NCI-H510A treated with DMSO at 0.1 percent for 48 hours (cell line): ENCODE measurements around the gene COQ8A.

Experiments used
- DNase-seq: peaks from one replicate; lab custom pipeline; 2025; lab: John Stamatoyannopoulos, UW

Gene COQ8A

DNA sequence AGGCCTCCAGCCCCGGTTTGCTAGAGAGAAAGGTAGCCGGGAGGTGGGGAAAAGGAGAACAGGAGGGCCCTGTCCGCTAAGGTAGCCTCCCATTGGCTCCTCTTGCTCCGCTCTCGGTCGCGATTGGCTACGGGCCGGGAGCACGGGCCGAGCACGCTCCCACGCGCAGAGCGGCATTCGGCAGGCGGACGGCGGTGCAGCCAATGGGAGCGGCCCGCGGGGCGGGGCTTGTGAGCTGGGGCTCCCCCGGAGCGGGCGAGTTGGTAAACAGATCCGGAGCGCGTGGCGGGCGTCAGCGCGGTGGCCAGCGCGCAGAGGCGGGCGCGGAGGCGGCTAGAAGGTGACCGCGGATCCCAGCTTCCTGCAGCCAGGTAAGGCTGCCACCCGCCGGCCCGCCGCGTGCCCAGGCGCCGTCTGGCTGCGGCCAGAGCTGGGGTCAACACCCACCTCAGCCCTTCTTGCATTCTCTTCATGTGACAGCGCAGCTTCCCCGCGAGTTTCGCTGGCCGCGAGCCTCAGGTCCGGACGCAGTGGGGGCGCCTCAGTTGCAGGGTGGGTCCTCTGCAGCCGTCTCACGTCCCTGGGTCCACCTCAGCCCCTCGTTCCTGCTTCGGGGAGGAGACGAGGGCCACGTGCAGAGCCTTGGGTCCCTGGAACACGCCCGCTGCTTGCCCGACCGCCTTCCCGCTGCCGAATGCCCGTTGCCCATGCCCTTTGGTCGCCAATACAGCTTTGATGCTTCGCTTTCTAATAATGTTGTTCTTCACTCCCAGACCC lies at the start of gene COQ8A:
Gene COQ8A, plus strand, starts transcription at position 266 of the 777 bp plus-strand sequence. CDS start 21,092 bp downstream, outside the sequence.
- peak; percentile 99 for DNase-seq

DNA sequence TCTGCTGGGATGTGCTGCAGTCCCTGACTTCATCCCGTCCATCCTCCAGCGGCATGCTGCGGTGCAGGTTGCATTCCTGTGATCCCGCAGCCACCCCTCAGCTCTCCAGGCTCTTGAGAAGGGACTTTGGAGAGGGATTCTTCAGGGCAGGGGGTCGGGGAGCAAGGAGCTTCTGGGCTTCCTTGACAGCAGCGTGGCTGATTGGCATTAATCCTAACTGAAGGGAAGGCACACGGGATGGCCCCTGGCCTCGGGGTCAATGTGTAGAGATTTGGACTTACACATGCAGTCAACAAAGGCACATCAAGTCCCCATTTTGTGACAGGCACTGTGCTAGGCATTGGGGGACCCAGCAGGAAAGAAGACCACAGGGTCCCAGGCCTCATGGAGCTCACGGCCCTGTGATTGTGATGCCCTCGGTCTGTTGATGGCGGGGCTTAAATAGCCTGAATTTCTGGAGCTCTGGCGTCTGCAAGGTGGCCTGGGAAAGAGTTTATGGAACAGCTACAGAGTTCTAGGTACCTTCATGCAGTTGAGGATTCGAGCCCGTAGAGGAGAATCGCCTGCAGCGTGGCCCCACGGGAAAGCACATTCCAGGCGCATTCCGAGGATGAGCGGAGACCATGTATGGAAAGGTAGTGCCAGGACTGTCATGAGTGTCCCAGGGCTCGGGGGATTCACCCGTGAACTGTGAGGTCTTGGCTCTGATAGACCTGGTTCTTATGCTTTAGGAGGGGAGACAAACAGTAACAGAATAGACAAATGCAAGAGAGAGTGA lies 49.6 kb upstream of the COQ8A start:
- no peak for DNase-seq

DNA sequence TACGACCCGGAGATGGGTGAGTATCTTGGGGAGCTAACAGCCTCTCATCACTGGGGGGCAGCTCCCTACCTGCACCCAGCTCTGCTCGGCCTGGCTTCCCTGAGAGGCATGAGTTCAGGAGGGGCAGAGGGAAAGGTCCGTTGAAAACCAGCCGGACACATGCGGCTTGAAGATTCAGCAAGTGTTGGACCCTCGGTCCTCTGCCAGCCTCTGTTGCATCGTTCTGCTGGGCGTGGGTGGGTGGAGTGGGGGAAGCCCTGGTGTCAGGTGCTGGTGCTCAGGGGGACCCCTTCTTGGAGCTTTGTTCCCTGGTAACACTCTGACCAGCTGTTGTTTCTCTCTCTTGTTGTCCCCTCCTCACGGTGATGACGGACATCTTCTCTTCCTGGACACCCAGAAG lies 48.7 kb upstream of the COQ8A start:
- DNase-seq, result no peak

DNA sequence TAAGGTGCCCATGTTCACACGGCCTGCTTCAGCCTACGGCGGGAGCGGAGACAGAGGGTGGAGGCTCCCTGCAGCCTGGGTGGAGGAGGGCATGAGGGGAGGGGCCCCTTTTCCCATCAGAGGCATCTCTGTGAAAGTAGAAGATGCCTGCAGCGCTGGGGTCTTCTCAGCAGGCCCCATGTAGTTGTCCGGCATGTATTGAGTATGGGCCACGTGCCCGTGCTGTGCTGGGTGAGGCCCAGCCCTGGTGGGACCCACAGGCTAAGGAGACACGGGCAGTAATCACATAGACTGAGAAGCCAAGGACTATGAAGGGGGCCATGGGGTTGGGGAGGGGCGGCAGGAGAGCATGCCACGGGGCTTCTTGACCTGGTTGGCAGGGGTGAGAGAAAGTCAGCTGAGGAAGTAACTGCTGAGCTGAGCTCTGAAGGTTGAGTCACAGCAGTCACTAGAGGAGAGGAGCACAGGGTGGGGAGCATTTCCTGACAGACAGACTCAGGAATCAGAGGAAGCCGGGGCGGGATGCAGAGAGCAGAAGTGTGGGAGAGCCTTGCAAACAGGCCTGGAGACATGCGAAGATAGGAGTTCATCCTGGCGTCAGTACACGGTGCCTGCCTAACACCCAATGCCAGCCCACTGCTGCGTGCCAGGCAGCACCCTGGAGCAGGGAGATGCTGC lies 48.1 kb upstream of the COQ8A start:
- no peak for DNase-seq

DNA sequence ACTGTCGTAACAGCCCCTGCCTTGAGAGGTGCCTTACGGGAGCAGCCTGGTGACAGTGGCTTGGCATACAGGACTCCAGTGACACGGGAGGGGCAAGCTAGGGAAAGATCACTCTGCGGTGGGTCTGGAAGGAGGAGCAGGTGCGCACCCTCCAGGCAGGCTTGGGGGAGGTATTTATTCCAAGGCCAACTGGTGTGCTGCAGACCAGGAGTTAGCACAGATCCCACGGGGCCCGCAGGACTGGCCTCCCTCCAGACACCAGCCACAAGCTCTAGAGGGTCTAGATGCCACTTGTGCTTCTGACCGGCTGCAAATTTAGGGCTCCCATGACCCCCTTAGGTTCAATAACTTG lies 47.6 kb upstream of the COQ8A start:
- DNase-seq, result no peak

DNA sequence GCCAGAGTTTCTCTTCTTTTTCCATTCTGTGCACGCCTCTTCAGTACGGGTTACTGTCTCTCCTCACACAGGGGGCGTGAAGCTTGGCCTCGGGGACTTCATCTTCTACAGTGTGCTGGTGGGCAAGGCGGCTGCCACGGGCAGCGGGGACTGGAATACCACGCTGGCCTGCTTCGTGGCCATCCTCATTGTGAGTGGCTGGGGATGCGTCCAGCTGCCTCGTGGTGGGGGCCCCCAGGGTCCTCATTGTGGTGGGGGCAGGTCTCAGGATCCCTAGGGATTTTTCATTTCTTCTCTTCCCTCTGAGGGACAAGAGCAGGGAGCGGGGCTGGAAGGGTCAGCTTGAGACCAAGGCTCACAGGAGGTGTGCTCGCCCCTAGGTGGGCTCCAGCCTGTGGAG lies 46.2 kb upstream of the COQ8A start:
- no peak for DNase-seq

DNA sequence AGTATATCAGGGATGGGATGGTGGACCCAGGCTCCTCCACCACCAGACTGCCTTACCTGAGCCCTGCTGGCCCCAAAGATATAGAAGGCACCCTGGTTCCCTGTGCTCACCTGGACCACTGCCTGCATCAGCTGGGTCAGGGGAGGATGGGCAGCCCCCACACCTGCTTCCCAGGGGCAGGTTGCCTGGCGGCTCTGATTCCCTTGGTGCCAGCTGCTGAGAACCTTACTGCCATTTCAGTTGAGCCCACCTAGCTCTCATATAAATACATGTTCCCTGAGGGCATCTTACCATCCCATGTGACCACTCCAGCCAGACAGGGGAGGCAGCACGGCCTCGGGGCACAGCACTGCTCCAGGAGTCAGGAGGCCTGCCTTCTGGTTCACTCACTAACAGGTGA lies 45.3 kb upstream of the COQ8A start:
- no peak for DNase-seq

DNA sequence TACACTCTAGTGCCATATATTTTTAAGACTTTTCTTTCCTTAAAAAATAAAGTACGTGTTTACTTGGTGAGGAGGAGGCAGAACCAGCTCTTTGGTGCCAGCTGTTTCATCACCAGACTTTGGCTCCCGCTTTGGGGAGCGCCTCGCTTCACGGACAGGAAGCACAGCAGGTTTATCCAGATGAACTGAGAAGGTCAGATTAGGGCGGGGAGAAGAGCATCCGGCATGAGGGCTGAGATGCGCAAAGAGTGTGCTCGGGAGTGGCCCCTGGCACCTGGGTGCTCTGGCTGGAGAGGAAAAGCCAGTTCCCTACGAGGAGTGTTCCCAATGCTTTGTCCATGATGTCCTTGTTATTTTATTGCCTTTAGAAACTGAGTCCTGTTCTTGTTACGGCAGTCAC lies 44.5 kb upstream of the COQ8A start:
- peak; percentile 3 for DNase-seq

DNA sequence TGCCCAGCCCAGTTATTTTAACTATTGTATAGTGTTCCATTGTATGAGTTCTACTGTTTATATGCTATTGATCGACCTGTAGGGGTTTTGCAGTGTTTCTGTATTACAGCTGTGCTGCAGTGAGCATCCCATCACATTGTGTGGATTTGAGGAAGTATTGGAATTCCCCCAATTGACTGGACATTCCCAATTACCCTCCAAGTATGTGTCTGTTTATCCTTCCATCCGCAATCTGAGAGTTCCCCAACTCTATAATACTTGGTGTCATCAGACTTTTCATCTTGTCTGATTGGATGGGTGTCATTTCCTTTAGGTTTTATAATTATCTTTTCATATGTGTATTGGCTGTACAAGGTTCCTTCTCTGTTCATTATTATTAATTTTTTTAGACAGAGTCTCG lies 41.8 kb upstream of the COQ8A start:
- DNase-seq, result no peak

DNA sequence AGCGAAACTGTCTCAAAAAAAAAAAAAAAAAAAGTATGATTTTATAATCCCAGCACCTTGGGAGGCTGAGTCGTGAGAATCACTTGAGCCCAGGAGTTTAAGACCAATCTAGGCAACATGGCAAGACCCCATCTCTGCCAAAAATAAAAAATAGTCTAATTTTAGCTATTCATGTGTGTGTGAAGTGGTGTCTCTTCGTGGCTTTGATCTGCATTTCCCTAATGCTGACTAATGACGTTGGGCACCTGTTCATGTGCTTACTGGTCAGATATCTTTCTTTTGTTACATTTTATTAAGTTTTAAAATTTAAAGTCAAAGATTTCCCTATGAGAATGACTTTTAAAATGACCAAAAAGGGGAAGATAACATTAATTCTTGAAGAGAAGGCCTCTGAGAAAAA lies 38.7 kb upstream of the COQ8A start:
- DNase-seq, result no peak

DNA sequence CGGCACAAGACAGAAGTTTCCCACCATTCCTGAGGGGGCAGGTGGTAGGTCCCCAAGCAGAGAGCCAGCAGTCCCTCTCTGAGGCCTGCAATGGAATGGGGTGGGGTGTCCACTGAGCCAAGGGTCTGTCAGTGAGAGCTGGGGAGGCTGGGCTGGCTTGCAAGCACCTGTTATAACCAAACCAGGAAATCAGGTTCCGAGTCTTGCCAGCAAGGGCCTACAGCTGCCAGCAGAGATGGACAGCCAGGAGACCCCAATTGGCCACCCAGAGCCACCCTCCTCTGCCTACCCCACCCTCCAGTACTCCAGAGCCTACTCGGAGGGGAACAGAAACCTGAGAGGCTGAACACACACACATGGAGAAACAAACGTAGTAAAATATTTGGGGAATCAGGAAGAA lies 37.5 kb upstream of the COQ8A start:
- no peak for DNase-seq

DNA sequence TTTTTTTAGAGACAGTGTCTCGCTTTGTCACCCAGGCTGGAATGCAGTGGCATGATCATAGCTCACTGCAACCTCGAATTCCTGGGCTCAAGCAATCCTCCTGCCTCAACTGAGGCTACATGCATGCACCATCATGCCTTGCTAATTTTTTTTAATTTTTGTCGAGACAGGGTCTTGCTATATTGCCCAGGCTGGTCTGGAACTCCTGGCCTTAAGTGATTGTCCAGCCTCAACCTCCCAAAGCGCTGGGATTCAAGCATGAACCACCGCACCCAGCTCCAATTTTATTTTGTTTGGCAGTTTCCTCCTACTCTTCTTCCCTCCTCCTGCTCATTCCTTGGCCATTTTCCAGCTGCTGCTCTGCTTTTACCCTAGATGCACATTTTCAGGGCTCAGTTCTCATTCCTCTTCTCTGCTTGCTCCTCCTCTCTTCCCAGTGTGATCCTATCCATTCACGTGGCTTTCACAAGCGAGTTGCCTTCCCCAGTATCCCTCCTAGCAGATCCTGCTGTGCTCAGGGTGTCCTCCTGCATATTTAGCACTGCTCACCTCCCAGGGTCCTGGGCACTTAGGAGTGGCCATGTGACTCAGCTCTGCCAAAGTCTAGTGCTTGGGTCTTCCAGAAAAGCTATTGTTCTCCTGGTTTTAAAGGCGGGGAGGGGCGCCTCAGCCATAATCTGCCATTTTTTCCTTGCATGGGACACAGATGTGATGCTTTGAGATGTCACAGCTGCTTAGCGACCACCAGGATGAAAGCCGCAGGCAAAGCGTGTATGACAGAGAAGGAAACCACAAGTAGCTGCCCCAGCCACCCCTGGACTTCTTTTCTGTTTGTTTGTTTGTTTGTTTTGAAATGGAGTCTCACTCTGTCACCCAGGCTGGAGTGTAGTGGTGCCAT lies 36.0 kb upstream of the COQ8A start:
- DNase-seq, result no peak

DNA sequence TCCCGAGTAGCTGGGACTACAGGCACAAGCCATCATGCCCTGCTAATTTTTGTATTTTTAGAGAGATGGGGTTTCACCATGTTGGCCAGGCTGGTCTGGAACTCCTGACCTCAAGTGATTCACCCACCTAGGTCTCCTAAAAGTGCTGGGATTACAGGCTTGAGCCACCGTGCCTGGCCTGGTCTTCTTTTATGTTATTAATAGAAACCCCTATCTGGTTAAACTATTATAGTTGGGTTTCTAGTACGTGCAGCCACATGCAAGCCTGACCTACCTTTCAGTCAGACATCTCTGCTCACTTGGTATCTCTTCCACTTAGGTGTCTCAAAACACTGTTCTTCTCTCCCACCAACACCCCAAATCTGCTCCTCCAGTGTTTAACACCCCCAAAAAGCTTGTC lies 35.3 kb upstream of the COQ8A start:
- DNase-seq, result no peak

DNA sequence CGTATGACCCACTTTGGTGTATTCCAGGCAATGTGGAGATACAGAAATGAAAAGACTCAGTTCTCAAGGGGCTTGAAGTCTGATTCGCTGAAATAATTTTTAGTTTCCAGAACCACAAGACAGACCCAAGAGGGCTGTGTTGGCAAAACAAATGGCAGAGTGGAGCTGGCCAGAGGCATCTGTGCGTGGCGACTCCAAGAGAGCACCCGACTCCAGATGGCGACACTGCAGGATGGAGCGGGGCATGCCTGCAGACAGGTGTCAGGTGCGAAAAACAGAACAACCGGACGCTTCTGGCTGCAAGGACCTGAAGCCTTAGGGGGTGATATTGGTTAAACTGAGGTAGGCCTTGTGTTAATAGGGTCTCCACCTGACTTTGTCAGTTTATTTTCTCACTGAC lies 31.7 kb upstream of the COQ8A start:
- no peak for DNase-seq

DNA sequence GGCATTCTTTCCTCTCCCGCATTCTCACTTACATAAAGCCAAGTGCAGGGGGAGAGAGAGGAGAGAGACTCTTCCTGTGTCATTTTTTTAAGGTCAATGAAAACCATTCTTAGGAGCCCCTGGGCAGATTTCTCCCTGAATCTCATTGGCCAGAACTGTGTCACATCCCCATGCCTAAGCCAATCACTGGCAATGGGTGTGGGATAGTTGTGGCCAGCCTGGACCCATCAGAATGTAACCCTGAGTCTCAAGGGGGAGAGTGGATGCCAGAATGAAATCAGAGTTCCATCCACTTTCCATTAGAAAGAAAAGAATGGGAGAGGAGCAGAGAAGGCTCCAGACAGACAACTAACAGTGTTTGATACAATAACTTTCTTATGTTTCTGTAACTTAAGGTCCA lies 31.2 kb upstream of the COQ8A start:
- DNase-seq, result no peak

DNA sequence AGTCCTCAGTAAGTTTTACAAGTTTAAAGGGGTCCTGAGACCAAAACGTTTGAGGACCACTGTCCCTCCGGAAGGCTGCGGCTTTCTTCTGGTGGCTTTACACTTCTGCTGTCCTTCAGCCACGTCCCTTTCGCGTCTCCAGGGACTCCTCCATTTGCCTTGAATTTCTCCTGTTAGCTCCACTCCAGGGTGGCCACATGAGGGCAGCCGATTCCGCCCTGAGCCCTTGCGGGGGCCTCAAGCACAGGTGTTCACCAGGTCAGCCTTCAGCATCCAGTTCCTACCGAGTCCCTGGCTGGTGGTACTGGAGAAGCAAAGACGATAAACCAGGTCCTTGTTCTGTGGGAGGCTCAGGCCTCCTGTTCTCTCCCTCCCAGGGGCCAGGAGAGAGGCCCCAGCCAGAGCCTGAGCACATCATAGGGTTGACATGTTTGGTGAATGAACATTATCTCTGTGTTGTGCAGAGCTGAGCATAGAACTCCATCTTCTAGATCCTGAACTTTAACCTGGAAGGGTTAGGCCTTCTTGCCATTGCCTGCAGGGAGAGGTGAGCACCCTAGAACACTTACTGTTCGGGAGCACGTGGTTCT lies 27.4 kb upstream of the COQ8A start:
- peak; percentile 42 for DNase-seq

DNA sequence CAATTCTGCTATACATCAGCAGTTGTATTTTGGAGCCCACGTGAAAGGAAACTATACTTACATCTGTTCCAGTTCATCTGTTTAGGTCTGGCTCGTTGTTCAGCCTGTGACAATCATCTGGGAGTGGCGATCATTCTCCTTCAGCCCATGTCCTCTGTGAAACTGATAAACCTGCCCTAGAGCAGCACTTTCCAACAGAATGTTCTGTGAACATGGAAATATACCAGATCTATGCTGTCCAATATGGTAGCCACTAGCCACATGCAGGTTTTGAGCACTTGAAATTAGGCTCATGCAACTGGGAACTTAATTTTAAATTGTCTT lies 24.5 kb upstream of the COQ8A start:
- DNase-seq, result no peak

DNA sequence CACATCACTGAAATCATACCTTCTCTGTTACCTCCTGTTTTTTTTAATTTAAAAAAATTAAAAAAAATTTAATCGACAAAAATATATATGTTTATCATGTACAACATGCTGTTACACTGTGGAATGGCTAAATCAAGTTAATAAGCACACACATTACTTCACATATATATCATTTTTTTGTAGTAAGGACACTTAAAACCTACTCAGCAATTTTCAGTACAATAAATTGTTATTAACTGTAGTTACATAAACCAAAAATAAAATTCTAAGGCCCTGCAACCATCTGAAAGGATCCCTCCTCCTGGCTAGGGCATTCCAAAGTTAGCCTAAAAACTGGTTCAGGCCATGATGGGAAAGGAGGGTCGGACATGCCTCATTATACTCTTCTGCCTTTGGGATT lies 23.6 kb upstream of the COQ8A start:
- DNase-seq, result no peak

DNA sequence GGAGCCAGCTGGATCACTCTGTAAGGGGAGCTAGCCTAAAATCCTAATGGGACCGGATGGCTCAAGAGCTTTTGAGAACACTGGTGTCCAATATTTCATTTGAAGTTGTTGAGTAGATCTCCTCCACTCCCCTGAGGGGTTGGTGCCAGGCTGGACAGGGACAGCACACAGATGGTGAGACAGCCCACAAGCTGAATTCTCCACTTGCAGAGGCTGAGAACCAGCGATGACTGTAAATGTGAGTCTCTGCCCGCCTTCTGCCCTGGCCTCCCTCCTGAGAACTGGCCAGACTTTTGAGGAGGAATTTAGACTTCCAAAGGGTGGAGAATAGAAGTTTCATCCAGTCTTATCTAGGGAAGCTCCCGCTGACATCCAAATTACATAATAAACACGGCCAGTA lies 20.5 kb upstream of the COQ8A start:
- no peak for DNase-seq

DNA sequence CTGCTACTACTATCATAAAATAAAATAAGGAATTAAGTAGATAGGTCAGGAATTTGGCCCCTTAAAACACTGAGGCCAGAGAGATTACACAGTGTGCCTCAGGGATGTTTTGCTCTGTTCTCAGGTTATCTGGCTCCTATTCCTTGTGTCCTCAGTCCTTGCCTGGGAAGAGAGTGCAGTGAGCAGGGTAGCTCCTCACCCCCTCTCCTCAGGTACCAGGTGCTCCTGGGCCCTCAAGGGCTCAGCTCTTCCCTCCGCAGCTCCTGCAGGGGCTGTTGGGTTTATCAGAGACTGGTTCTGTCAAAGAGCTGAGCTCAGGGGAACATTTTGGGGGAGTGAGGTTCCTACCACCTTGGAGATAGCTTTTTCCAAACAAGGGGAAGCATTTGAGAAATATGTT lies 20.1 kb upstream of the COQ8A start:
- no peak for DNase-seq

DNA sequence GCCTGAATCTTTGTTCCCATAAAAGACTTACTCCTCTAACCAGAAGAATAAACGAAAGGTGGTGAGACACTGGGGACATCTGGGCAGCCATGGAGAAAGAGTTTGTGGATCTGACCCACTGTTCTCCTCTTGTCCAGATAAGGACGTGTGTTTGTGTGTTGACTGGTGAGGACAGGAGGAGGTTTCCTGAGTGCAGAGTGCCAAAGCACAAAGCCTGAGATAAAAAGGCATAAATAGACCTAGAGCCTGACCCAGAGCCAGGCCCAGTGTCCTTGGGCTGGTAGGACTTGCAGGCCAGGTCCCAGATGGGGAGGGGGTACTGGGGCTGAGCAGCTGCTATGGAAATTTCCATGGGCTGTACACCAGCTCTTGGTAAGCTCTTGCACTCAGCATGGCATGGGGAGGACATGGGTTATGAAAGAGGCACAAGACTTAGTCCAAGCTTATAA lies 19.6 kb upstream of the COQ8A start:
- no peak for DNase-seq

DNA sequence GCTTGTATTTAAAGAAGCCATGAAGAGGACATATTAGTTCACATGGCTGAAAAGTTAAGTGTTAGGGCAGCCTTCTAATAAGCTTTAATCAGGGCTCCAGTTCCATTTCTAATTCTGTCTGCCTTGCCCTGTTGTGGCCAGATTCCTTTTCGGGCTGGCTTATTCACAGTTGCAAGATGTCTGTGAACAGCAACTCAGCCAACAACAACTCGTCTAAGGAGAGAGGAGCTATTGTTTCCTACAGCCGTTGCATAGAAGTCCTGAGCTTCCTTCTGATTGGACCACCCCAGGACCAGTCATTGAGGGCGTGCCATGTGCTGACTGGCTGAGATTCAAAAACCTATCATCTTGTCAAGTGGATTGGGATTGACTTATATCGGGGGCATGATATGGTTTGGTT lies 18.6 kb upstream of the COQ8A start:
- no peak for DNase-seq
